ENCODE results near the gene ONECUT2. TPM values are rescaled to one million over a fixed set of nuclear protein-coding genes. Genes with fewer than 3 reads are reported as not detected.
A peak's percentile ranks its signal among the peaks of the same experiment; 100 is the strongest.

ONECUT2 gene
- total RNA-seq, 1 donor from 2014 or later = 0.41 TPM

GRCh38 chr18:57443702-57444101, 8.5 kb downstream of the ONECUT2 start:
- intact Hi-C loops (cut with micrococcal nuclease) = no loop called here
- Histone ChIP-seq H3K4me3 (no peak overlapping the region), H3K36me3 (no peaks in the 10 kb centered on the region), H3K27ac (replicated peaks) (no peak overlapping the region), H3K27me3 (ENCODE audit: low read depth) (peaks cover 99% of the 10 kb centered on the region), H3K4me1 (peaks cover 32% of the 10 kb centered on the region), H3K9me3 (replicated peaks) (no peaks in the 10 kb centered on the region)
- TF ChIP-seq, protein P1, sequence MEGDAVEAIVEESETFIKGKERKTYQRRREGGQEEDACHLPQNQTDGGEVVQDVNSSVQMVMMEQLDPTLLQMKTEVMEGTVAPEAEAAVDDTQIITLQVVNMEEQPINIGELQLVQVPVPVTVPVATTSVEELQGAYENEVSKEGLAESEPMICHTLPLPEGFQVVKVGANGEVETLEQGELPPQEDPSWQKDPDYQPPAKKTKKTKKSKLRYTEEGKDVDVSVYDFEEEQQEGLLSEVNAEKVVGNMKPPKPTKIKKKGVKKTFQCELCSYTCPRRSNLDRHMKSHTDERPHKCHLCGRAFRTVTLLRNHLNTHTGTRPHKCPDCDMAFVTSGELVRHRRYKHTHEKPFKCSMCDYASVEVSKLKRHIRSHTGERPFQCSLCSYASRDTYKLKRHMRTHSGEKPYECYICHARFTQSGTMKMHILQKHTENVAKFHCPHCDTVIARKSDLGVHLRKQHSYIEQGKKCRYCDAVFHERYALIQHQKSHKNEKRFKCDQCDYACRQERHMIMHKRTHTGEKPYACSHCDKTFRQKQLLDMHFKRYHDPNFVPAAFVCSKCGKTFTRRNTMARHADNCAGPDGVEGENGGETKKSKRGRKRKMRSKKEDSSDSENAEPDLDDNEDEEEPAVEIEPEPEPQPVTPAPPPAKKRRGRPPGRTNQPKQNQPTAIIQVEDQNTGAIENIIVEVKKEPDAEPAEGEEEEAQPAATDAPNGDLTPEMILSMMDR (IDR thresholded peaks at IDR 0.05; ENCODE audit: borderline replicate concordance) = no peak
- DNase-seq = no peak

GRCh38 chr18:57444301-57444759, 9.2 kb downstream of the ONECUT2 start:
- TF ChIP-seq, protein P1 (IDR thresholded peaks at IDR 0.05; ENCODE audit: borderline replicate concordance) = no peak
- no peaks in the 10 kb centered on the region for H3K36me3 ChIP-seq
- intact Hi-C loops (cut with micrococcal nuclease) = no loop called here
- no peak overlapping the region for H3K4me3 ChIP-seq
- H3K27ac ChIP-seq (replicated peaks) = no peak overlapping the region
- H3K27me3 ChIP-seq (ENCODE audit: low read depth) = peaks cover 99% of the 10 kb centered on the region
- DNase-seq = no peak
- peaks cover 25% of the 10 kb centered on the region for H3K4me1 ChIP-seq
- no peaks in the 10 kb centered on the region for H3K9me3 ChIP-seq (replicated peaks)

DNA sequence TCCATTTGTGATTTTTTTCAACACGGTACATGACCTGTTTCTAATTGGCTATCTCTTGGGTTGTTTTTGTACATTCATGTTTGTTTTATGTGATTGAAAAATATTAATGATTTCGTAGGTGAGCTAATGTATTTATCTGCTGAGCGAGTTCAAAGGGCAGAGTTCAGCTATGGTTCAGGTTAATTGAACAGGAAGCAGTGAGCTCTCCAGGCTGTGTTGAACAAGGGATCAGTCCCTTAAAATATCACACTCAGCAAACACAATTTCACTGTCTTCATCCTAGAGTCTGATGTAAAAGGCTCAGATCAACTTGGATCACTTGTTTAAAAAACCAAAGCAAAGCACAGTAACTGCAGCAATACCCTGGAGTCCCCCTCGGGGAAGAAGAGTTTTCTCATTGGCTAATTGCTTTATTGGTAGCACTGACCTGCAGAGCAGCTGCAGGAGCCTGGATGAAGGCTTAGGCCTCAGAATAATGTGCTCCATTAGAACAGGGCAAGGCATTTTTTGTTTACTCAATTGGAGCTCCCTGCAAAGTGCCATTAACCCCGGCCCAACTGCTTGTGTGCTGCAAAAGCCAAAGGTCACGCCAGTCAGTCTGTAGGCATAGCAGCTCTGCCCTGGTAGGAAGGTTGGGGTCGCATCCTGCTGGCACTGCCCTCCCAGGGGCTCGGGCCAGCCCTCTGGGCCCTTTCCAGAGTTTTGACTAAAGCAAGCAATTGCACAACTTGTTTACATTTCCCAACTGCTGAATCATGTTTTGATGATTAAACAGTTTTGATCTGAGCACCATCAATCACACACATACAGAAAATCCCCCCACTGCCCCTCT, 10.5 kb downstream of the ONECUT2 start:
- peaks cover 12% of the 10 kb centered on the region for H3K4me1 ChIP-seq
- H3K9me3 ChIP-seq (replicated peaks) = no peaks in the 10 kb centered on the region
- H3K27ac ChIP-seq (replicated peaks) = no peak overlapping the region
- DNase-seq = no peak
- H3K27me3 ChIP-seq (ENCODE audit: low read depth) = peaks cover 99% of the 10 kb centered on the region
- TF ChIP-seq, protein P1 (IDR thresholded peaks at IDR 0.05; ENCODE audit: borderline replicate concordance) = no peak
- intact Hi-C loops (cut with micrococcal nuclease) = no loop called here
- no peak overlapping the region for H3K4me3 ChIP-seq
- no peaks in the 10 kb centered on the region for H3K36me3 ChIP-seq

- no peak for DNase-seq
- H3K4me3 ChIP-seq = no peak overlapping the region
- intact Hi-C loops (cut with micrococcal nuclease) = no loop called here
- H3K27ac ChIP-seq (replicated peaks) = no peak overlapping the region
- H3K4me1 ChIP-seq = peaks cover 5% of the 10 kb centered on the region
- no peaks in the 10 kb centered on the region for H3K36me3 ChIP-seq
- H3K27me3 ChIP-seq (ENCODE audit: low read depth) = peaks cover 99% of the 10 kb centered on the region
- TF ChIP-seq, protein P1 (IDR thresholded peaks at IDR 0.05; ENCODE audit: borderline replicate concordance) = peak; percentile 55
- H3K9me3 ChIP-seq (replicated peaks) = no peaks in the 10 kb centered on the region
These were observed 11.1 kb downstream of the ONECUT2 start for GRCh38 chr18:57446322-57446721.

DNA sequence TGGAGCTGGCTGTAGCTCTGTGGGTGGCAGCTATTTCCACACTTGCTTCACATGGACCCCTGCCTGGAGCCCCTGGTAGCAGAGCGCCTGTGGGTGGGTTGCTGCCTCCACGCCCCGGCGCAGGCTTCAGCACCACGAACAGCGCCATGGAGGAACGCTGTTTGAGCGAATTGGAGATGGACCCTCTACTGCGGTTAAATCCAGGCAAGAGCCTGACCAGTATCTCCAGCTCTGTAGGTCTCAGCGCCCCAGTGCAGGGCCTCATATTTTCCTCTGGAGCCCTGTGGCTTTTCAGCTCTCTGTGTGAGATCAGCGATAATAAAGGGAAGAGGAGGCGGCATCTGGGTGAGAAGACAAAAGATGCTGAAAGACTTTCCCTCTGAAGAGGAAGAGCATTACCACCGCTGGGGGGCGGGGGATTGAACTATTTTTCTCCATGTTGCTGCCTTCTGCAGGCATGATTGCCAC, 12.0 kb downstream of the ONECUT2 start:
- Histone ChIP-seq H3K27ac (replicated peaks) (no peak overlapping the region), H3K4me1 (no peaks in the 10 kb centered on the region), H3K27me3 (ENCODE audit: low read depth) (peaks cover 99% of the 10 kb centered on the region), H3K36me3 (no peaks in the 10 kb centered on the region), H3K9me3 (replicated peaks) (no peaks in the 10 kb centered on the region), H3K4me3 (no peak overlapping the region)
- intact Hi-C loops (cut with micrococcal nuclease) = no loop called here
- DNase-seq = no peak
- TF ChIP-seq, protein P1 (IDR thresholded peaks at IDR 0.05; ENCODE audit: borderline replicate concordance) = no peak

Data from left ventricle myocardium inferior (tissue), 1 donor.